ENCODE results near the gene IMMP2L. TPM values are rescaled to one million over a fixed set of nuclear protein-coding genes. Genes with fewer than 3 reads are reported as not detected.

The IMMP2L gene
- polyA plus RNA-seq, 1 of the 3 experiments (the other 2 are of a cell fraction) = 10.7 TPM

GRCh38 chr7:111401516-111401915 lies 160.8 kb downstream of the IMMP2L start:
- CTCF ChIA-PET = no interaction called here
- Histone ChIP-seq H3K4me1 (ENCODE audit: control insufficient read depth in 1 of 2, insufficient read depth in 2 of 2, low read depth in 1 of 2, low read length in 1 of 2) (no peaks in the 10 kb centered on the region), H3K79me2 (ENCODE audit: insufficient read depth) (no peaks in the 10 kb centered on the region), H3K4me3 (ENCODE audit: low read depth in 2 of 2, low read length in 1 of 2) (no peak overlapping the region), H3K9ac (no peak overlapping the region), H3K9me2 (no peaks in the 10 kb centered on the region), H3K27ac (ENCODE audit: low read depth in 2 of 2, low read length in 1 of 2) (no peak overlapping the region), H3K4me2 (no peak overlapping the region), H3K9me3 (no peaks in the 10 kb centered on the region; the same call in 1 of the 2 replicates), H3F3A (replicated peaks; ENCODE audit: insufficient read depth) (no peaks in the 10 kb centered on the region), H2AFZ (ENCODE audit: low read depth) (no peak overlapping the region), H3K27me3 (ENCODE audit: insufficient read depth) (no peaks in the 10 kb centered on the region), H4K20me1 (ENCODE audit: insufficient read depth) (no peaks in the 10 kb centered on the region), H3K36me3 (replicated peaks in 1 of 2; ENCODE audit: control insufficient read depth in 1 of 2, insufficient read depth in 2 of 2, low read length in 1 of 2) (no peaks in the 10 kb centered on the region)
- TF ChIP-seq MXI1 (IDR thresholded peaks at IDR 0.05; ENCODE audit: low read depth, low read length) (no peak), SMC3 (IDR thresholded peaks at IDR 0.05; ENCODE audit: low read depth, low read length) (no peak), ZBTB33 (IDR thresholded peaks at IDR 0.05; ENCODE audit: borderline replicate concordance, low read depth) (no peak), NRF1 (IDR thresholded peaks at IDR 0.05; ENCODE audit: low read depth, low read length) (no peak), MEF2A (IDR thresholded peaks at IDR 0.05; ENCODE audit: borderline replicate concordance, low read depth) (no peak), RCOR1 (IDR thresholded peaks at IDR 0.05; ENCODE audit: low read length) (no peak), RFX5 (IDR thresholded peaks at IDR 0.05; ENCODE audit: low read length) (no peak), TCF12 (IDR thresholded peaks at IDR 0.05) (no peak), EZH2phosphoT487 (IDR thresholded peaks at IDR 0.05; ENCODE audit: borderline replicate concordance, low read depth) (no peak), USF1 (IDR thresholded peaks at IDR 0.05; ENCODE audit: borderline replicate concordance, low read depth) (no peak), CHD2 (IDR thresholded peaks at IDR 0.05; ENCODE audit: low read length, partially characterized antibody) (no peak), USF2 (IDR thresholded peaks at IDR 0.05; ENCODE audit: borderline replicate concordance, low read depth, low read length) (no peak), MAX (IDR thresholded peaks at IDR 0.05; ENCODE audit: low read depth) (no peak), PBX3 (IDR thresholded peaks at IDR 0.05) (no peak), IRF3 (IDR thresholded peaks at IDR 0.05; ENCODE audit: low read depth, low read length) (no peak), NFIC (IDR thresholded peaks at IDR 0.05; ENCODE audit: borderline replicate concordance) (no peak), FOXJ3 (CRISPR knock-in tag; IDR thresholded peaks at IDR 0.05) (no peak)
- no peak for DNase-seq
- POLR2A ChIA-PET = no interaction called here
- WGBS (ENCODE audit: low lambda C conversion rate) = 65% methylated on average over 3 of the region's 3 CpGs

Data from SK-N-SH (cell line).